Activated CD8-positive, alpha-beta memory T cell treated with anti-CD3 and anti-CD28 coated beads, Interleukin-2, amount 50 U/mL, for 24 hours (primary cell): Measurements from ENCODE around the gene STRIT1.

Source experiments
- DNase-seq: peaks from one replicate; pipeline ENCODE4 v3.0.0-alpha.2; 2020; ENCODE audit errors: extremely low read depth

Gene STRIT1

GRCh38 chr3:155293516-155293915 lies at the start of gene STRIT1:
Gene STRIT1 (minus strand): TSS chr3:155293683.
- DNase-seq: no peak

DNA sequence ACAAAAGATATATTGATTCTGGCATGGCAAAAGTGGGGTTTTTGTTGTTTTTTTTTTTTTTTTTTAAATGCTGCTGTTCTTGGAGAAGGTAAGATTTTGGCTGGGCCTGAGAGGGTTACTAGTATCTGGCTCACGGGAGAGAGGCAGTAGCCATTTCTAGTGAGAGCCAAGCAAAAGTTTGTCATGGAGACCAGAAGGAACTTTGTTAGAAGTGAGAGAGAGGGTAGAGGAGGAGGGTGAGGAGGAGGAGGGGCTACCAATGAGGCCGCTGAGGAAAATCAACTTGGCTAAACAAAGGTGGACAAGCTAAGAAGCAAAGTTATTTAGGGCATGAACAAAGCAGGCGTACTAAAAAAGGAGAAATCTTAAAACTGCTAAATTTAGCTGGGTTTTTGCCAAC lies 48.9 kb upstream of the STRIT1 start:
- DNase-seq: no peak

DNA sequence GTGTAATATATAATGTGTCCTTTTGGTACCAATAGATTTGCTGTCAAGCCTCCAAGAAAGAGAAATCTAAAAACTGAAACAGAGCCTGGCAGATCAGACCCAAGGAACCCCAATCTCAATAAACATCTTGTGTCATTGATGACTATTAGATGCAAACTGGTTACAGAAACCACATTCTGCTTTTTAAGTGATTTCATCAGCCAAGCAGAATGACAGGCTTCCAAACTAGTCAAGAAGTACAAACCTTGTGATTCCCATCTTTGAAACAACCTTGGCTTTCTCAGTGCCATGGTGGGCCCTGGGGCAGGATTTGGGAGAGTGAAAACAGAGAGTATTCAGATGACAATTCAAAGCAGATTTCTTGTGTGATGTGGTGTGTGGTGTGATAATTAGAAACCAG lies 45.6 kb upstream of the STRIT1 start:
- DNase-seq: no peak

GRCh38 chr3:155335724-155336354 lies 42.4 kb upstream of the STRIT1 start:
- DNase-seq: no peak

- DNase-seq: no peak
Observed at GRCh38 chr3:155334914-155335723, 41.6 kb upstream of the STRIT1 start.

- no peak for DNase-seq
Observed at GRCh38 chr3:155334215-155334913, 40.9 kb upstream of the STRIT1 start.

DNA sequence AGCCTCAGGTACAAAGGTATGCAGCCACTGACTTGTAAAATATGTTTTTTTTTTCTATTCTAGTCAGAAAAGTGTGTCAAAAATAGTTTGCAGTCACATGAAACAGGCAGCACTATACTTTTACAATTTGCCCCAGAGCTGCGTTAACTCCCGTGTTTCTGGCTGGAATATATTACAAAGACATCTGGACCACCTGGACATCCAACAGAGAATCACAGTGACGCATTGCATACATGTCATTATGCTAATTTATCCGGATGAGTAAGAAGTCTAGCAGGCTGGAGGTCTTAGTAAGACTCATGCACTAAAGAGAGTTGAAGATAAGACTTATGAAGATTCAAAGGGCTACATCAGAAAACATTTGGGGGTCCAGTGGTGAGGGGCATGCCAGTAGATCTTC lies 39.2 kb upstream of the STRIT1 start:
- DNase-seq: no peak

DNA sequence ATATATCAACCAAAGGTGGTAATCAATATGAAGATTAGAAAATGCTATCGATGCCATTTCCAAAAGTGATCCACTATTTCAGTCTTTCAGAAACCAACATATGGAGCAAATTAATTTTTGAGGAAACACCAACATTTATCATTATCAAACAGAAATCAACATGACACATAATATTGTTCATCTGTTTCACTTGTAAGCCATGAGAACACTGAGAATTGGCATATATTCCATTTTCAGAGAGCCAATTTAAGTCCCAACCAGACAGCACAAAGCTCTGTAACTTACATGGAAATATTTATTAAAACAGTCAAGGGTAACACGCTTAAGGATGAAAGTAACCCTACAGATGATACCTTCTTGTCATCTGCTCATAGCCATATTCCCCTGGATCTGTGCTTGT lies 37.6 kb upstream of the STRIT1 start:
- no peak for DNase-seq

- no peak for DNase-seq
Observed at GRCh38 chr3:155330370-155330769, 36.9 kb upstream of the STRIT1 start.

- DNase-seq: no peak
Observed at GRCh38 chr3:155329513-155330048, 36.1 kb upstream of the STRIT1 start.

DNA sequence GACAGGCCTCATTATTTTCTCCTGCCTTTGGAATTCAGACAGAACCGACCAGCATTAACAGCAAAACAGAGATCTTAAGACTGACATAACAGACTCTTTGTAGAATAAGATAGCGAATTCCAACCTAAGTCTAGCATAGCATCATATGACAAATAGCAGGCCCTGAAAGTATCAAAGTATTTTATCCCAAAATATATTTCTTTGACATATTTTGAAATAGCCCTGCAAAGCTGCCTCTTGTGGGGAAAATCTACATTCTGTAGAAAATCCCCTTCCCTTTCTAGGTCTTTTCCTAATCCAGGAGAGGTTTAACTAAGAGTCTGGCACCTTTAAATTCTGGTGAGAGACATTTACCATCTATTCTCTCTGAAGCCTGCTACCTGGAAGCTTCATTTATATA lies 34.4 kb upstream of the STRIT1 start:
- no peak for DNase-seq

DNA sequence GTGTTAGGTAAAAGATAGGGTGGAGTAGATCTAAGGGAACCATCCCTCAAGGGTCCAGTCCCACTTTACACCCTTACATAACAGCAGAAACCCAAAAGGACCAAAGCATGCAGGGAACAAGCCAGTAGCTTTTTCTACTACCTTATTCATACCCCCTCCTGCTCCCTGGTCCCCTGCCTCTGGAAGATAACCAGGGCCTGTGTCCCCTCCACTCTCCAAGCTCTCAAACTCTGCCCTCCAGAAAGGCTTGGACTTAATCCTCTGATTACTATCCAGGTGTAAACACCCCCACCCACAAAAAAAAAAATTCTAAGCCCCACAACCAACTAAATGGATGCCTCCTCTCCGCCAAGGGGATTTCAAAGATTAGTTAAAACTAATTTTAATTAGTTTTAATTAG lies 33.9 kb upstream of the STRIT1 start:
- no peak for DNase-seq

DNA sequence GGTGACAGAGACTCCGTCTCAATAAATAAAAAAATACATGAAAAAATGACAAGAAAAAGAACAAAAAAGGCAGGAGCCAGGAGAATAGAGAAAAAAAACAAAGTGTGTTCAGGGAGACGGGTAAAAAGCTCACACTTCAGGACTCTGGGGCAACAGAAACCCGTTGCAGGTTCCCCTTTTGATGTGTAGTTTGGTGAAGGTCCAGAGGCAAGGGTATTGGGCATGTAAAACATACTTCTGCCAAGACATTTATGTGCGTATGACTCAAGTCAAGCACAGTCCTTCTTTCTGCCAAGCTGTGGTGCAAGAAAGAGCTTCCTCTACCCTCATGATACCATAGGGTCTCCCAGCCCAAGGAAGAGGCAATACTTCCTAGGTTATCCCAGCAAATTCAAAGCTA lies 33.4 kb upstream of the STRIT1 start:
- DNase-seq: no peak

DNA sequence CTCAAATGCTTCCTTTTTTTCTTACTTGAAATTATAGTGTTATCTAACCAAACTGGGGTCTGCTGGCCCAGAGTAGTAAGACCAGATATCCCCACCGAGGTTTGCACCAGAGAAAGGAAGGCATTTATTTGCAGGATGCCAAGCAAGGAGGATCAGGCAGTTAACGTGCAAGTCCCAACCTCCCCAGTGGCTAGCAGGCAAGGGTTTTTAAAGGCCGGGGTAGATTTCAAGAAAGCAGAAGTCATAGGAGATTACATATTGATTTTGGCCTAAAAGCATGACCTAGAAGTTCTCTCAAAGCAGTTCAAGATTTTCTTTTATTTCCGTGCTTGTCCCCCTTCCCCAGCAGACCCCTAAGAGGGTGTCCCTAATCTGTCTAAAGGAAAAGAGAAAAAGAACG lies 32.8 kb upstream of the STRIT1 start:
- DNase-seq: no peak

DNA sequence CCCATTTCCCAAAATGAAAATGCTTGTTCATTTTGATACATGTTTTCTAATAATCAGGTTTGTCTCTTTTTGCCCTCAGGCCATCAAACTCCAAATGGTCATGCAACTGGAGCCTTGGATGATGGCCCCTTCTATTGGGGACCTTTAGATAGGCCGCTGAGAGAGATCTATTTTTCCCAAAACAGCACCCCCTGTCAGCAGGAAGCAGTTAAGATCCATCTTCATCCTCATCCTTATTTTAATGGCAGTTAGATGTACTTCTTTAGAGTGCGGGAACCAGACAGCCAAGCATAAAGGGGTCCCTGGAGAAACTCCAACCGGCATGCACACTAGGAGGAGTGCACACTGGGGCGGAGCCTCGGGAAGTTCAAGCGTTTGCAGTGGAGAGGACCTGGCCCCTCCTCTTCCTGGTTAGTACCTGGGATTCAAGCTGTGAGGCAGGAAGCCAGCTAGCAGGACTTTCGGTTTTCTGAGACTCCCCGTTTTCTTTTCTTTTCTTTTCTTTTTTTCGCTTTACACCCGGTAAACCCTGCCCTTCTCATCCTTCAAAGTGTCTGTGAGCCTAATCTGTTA lies 31.9 kb upstream of the STRIT1 start:
- DNase-seq: no peak

DNA sequence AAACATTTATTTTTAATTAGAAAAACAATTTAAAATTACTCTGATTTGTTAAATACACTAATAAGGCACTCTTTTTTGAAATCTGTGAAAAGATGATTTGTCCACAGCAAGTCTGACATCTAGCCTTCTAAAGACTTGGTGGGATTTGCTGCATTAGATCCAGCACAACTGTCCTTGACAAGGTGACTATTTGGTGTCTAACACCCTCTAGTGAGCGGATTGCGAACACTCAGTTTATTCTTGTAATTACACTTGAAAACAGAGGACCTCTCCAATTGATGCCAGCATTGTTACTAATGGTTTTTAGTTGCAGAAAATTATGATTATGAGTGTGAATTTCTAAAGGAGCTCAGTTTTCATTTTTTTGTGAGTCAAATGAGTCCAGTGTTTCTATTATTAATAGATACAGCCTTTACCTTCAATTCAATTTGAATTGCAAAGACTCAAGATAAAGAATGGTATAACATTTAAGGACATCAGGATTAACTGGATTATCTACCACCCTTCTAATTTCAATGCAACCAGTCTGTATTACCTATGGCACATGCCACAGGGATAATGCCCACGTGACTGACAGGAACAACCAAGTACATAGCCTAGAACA lies 29.7 kb upstream of the STRIT1 start:
- no peak for DNase-seq

DNA sequence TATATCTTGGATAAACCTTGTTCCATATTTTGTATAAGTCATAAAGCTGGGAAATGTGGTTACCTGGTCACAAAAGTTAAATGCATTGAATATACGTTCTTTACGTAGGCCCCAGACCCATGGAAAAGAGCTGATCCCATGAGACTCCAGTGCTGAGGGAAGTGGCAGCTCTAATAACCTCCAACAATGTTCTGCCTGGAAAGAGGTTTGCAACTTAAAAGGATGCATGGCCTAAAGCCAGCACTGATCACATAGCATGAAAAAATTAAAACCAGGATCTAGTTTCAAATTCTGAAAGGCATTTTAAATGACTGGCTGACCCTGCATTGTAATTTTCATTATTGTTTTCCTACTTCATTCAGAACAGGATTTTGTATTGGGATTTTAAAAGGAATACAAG lies 27.9 kb upstream of the STRIT1 start:
- no peak for DNase-seq

- DNase-seq: no peak
Observed at GRCh38 chr3:155320934-155321333, 27.5 kb upstream of the STRIT1 start.

- DNase-seq: no peak
Observed at GRCh38 chr3:155318740-155319139, 25.3 kb upstream of the STRIT1 start.

DNA sequence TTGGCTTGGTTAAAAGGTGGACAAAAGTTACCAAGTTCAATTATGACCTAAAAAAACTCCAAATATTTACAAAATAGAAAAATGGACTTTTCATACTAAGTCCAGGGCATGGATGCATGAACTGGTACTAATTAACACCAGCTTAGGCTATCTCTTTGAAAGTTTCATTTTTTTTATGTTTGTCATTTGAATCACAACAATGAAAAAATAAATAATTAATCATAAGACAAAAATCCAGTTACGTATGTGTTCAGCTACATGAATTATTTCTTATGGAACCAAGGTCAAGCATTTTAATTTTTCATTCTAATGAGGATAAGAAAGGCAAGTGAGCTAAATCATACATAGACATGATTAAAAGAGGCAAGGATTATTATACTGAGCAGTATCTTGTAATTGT lies 23.7 kb upstream of the STRIT1 start:
- no peak for DNase-seq

- no peak for DNase-seq
Observed at GRCh38 chr3:155316426-155316825, 22.9 kb upstream of the STRIT1 start.

- no peak for DNase-seq
Observed at GRCh38 chr3:155313916-155314315, 20.4 kb upstream of the STRIT1 start.
